ENCODE data around the gene TARBP2.

TARBP2 gene

DNA sequence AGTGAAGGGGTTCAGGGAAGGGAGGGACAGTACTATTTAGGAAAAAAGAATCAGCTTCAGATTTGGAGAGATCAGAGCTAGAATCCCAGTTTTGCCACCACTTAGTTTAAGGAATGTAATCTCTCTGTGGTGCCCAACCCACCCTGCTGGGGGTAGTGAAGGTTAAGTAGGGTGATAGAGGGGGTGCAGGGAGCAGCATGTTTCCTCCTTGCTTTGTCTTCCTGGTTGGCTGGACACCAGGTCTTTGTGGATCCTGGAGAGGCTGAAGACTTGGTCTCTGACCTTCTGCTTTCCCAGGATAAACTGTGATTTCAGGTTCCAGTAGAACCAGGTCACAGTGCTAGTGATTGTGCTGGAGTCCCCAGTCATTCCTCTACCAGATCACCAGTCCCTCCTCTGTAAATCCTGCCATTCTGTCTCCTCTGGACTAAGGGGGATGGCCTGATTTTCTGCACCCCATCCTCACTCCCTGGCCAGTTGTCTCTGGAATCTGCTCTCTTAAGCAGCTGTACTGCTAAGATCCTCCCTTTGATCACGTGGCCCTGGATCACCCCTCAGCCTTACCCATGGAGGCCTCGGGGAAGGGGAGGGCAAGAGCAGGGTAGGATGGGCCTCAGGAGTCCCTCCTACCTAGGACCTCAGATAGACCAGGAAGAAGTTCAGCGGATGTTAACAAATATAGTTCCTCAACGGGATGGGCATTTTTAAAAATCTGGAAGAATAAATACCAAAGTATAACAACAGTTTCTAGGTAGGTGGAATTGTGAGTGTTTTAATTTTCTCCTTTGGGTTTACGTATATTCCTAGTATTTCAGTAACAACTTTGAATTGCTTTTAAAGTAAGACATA, 5.0 kb upstream of the TARBP2 start:
- peak; percentile 79 for DNase-seq (ENCODE audit: low read depth)

DNA sequence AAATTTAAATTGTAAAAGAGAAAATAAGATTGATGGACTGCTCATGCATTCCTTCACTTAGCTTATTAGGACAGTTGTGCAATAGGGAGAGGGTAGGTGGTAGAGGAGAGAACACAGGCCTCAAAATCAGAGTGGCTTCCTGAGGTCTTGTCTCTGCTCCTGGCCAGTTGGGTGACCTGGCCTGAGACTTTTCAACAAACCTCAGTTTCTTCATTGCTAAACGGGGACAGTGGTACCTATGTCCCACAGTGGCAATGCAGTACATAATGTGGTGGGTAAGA, 4.4 kb upstream of the TARBP2 start:
- no peak for DNase-seq (ENCODE audit: low read depth)

DNA sequence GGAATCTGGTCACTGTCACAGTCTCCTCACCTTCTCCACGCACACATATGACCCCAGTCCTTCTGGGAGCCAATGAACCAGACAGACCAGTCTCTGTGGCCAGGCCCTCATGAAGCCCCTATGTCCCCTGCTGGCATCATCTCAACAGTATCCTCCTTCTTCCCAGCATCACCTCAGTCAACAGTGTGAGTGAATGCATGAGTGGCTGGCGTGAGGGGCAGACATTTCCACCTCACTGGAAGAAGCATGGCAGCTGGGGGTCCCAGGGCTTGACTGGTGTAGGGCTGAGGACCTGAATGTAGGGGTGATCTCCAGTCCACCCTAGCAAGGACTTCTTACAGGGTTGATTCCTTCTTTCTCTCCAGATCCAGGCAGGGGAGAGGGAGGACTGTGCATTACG, 3.6 kb upstream of the TARBP2 start:
- DNase-seq (ENCODE audit: low read depth): no peak

DNA sequence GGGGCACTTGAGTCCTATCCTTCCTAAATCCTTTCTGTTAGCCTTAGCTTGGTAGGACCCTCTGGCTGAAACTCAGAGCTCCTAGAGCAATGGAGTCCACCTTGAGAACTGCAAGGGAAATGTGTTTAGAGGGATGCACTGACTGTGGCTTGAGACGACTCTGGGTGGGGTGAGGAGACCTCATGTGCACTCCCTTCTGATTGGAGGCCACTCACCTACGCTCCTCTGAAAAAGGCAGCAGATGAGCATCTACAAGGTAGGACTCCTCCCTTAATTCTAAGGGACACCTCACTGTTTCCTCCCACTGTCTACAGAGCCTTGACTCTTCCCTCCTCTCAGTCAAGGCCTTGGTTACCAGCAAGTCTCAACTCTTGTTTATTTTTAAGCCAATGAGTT, 2.9 kb upstream of the TARBP2 start:
- DNase-seq (ENCODE audit: low read depth): no peak

DNA sequence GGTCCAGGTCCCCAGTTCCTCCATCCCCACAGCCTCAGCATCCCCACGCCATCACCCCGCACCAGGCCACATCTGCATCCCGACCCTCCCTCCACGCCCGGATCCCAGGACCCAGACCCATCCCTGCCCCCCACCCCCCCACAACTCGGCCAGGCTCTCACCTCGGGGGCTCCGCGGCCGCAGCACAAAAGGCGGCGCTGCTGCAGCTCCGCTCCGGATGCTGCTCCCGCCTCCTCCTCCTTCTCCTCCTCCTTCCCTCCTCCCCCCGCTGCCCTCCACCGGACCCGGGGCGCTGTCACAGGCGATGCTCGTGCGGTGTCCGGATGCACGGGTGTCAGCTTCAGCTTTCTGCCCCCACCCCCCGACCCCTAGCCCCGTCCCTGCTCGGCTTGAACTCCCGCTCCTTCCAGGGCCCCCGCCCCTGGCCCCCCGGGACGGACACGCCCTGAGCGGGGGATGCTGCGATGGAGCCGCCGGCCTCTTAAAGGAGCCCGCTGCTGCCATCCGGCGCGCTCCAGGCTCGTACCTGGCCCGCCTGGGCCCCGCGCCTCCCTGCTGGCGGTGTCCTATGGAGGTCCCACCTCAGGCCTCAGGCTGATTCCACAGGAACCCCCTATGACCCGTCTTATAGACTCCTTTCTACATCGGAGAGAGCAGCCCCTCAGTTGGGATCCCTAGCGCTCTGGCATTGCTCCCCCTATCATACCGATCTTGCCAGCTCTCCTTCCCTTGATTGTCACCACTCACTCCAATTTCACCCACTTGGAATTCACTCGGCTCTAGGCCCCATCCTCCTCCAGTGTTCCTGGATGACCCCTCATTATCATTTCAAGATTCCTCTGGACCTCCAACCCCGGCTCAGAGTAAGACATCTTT, 1.6 kb upstream of the TARBP2 start, which contains the start of gene MAP3K12:
Gene MAP3K12 (minus strand): TSS at position 193 of the 876 bp plus-strand sequence. CDS start 12,067 bp downstream, outside the sequence.
- DNase-seq (ENCODE audit: low read depth): peak; percentile 76

DNA sequence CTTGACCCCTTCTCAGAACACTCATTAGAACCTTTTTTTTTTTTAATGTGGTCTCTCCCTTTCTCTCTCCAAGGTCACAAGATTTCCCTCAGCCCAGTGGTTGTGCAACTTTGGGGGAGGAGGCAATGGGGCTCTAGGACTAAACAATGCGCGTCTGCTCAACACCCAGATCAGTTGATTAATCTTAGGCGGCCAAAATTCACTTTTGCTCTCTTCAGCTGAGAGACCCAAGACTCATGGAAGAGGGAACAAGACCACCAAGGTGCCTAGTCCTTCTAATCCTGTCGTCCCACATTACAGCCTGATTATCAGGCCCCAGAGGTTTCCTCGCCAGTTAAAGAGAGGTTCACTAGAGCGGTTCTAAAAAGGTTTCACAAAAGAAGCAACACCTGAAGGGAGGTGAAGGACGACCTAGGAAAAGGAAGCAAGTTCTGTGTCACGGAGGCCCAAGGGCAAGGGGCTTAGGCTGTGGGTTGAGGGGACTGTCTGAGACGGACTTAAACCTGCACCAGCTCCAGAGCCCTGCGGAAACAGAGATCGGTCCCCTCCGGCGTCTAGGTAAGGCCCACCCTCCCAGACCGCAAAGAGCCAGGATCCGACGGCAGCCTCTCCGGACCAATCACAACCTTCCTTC, 824 bp upstream of the TARBP2 start:
- peak; percentile 90 for DNase-seq (ENCODE audit: low read depth)

DNA sequence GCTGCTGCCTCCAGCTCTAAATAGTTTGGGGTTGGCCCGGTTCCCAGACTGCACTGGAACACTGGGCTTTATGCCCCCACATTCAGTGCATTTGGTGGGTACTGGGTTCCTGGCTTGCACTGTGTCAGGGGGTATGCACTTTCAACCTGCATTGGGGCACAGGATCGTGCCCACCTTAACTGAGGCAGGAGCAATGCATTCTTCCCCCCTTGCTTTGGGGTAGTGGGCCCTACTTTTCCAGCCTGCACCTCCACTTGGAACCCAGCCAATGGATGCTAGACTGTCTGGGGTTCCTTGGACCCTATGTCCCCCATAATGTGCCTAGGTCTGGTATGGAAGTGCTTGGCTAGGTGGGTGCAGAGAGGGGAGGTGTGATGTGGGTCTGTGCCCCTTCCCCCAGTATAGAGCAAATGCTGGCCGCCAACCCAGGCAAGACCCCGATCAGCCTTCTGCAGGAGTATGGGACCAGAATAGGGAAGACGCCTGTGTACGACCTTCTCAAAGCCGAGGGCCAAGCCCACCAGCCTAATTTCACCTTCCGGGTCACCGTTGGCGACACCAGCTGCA, 615 bp downstream of the TARBP2 start:
- DNase-seq (ENCODE audit: low read depth): no peak

DNA sequence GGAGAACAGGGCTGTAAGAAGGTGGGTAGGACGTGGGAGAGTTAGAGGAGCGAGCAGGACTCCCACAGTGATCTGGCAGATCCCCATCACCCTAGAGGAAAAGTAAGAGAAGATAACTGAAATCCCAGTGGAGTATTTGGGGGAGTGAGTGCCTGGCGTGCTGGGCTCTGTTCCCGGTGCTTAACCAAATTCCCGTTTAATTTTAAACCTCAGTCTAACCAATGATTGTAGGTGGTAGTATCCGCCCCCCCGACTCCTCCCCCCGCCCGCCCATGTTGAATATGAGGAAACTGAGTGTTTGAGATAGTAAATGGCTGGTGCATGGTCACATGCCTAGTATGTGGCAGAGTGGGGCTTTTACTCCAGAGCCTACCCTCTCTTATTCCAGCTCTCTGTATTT, 1.2 kb downstream of the TARBP2 start:
- no peak for DNase-seq (ENCODE audit: low read depth)

DNA sequence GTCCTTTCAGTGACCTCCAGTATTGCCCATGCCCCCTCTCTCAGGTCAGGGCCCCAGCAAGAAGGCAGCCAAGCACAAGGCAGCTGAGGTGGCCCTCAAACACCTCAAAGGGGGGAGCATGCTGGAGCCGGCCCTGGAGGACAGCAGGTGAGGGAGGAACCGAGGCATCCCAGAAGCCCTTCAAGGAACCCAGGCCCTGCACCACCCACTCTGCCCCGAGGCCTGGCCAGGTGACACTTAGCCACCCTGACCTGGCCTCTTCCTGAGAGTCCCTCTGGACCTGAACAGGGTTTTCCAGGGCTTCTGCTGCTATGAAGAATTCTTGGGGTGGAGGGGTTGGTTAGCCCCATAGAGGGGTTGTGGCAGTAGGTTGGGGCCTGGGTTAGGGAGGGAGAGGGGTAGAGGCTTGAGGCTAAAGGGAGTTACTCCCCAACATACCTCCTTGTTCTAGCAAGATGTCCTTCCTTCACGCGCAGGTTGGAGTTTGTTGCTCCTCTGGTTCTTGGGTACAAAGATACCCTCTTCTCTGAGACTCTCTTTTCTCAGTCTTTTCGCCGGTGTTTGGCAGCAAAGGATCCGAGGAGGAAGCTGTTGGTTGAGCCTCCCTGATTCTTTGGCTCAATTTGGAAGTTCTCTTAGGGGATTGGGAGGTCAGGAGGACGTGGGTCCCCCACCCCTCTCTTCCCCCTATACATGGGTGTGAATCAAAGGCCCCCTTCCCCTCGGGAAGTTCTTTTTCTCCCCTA, 2.1 kb downstream of the TARBP2 start:
- DNase-seq (ENCODE audit: low read depth): no peak

DNA sequence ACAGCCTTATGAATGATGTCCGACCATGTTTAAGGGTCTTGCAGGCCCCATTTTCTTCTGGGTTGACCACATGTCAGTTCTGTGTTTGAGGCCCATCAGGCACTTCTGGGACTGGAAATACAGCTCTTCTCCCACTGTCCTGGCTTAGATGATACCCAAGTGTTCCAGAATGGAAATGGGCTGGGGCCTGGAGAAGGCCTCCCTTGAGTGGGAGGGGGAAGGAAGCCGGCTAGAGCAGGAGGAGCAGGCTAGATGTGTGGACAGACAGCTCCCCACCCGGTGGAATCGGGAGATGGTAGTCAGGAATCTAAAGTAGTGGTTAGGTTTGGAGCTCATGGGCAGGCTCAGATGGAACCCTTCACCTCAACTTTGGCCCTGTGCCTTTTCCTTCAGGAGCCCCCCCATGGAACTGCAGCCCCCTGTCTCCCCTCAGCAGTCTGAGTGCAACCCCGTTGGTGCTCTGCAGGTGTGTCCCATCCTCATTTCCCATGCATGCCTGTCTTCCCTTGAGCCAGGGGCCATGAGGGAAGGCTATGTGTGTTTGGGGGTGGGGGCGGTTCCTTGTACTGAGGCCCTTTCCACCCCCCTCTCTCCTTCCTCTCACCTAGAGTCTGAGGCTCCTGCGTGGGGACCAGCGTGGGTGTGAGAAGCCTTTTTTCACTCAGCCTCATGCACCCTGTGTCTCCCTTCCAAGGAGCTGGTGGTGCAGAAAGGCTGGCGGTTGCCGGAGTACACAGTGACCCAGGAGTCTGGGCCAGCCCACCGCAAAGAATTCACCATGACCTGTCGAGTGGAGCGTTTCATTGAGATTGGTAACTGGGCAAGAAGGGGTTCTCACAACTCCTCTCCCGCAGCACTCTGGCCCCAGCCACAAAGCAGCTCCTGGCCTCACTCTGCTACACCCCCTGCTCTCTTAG, 3.2 kb downstream of the TARBP2 start:
- no peak for DNase-seq (ENCODE audit: low read depth)

DNA sequence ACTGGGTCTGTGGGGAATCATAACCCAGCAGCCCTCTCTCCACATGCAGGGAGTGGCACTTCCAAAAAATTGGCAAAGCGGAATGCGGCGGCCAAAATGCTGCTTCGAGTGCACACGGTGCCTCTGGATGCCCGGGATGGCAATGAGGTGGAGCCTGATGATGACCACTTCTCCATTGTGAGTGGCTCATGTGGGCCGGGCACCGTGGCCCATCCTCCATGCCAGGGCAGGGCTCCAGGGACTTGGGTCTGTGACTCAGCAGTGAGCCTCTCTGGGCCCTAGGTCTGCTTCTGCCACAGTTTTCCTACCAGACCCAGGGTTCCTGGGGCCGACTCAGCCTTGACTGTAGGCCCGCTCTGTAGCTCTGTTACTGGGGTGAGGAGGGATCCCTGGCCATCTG, 4.0 kb downstream of the TARBP2 start:
- DNase-seq (ENCODE audit: low read depth): peak; percentile 83

DNA sequence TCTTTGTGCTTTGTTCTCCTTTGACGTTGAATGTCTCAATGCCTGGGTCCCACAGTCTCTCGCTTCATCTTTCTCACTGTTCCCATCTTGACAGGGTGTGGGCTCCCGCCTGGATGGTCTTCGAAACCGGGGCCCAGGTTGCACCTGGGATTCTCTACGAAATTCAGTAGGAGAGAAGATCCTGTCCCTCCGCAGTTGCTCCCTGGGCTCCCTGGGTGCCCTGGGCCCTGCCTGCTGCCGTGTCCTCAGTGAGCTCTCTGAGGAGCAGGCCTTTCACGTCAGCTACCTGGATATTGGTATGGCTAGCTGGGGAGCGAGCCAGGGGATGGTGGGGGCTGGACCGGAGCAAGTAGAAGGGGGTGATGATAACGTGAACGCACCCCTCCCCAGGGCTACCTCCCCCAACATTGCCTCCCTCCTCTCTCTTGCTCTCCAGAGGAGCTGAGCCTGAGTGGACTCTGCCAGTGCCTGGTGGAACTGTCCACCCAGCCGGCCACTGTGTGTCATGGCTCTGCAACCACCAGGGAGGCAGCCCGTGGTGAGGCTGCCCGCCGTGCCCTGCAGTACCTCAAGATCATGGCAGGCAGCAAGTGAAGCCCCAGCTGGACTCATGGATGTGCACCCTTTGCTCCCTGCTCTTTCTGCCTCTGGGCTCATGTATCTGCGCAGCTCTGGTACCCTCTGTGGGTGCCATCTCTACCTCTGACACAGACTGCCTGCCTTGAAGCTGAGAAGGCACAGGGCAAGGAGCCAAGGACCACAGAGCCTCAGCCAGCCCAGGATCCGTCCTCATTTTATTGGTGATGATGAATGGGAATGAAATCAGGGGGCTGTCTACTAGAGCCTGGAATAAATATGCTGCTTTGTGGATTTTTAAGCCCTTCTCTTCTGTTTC, 4.7 kb downstream of the TARBP2 start:
- no peak for DNase-seq (ENCODE audit: low read depth)

DNA sequence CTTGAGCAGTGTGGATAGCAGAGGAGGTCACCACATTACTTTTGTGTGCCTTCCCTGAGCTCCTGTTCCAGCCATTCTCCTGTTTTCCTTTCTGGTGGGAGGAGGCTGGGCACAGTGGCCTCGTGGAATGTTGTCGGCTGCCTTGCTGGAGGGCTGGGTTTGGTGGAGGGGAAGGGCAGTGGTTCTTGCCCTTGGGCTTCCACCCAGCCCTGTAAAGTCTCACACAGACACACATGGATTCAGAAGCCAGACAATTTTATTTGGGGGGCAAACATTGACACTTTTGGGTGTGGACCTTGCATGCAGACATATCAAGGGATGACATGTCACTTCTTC, 5.3 kb downstream of the TARBP2 start:
- no peak for DNase-seq (ENCODE audit: low read depth)

DNA sequence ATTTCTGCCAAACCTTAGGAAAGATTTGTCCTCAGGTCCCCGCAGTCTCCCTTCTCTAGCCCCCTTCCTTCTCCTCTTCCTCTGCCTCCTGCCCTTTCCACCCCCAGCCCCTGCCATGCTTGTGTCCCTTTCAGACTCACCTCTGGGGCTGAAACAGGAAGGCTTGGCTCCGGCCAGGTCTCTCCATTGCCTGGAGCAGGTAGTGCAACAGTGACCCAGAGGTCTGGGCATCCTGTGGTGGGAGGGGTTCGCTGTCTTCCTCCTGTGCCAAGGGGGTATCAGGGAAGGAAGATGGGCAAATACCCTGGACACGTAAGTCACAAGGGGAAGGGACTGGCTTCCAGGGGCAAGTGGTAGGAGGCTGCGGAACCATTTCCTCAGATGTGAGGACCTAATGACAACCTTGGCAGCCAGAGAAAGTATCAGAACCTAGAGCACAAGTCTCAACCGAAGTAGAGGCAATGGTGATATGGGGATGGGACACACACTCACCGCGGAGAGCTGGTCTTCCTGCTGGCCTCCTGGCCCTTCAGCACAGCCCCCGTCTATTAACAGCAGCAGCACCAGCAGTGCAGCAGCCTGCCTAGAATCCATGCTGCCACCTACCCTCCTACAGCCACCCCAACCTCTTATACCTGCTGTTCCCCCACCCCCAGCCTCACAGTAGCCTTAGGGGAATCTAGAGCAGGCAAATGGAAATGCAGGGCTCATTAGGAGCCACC, 6.0 kb downstream of the TARBP2 start, which contains the start of gene NPFF:
Gene NPFF (minus strand): TSS at position 604 of the 722 bp plus-strand sequence. CDS start 10 bp downstream, at position 594.
- no peak for DNase-seq (ENCODE audit: low read depth)

DNA sequence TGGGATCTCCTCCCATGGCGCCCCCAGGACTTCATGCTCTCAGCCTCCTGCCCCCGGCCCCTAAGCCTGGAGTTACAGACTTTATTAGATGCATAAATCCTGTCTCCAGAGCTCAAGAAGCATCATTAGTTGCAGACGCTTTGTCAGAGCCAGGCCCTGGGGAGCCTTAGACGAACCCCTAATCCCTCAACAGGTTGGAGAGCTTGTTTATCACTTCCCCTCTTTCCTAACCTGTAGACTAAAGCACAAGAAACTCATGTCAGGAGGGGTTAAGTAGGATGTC, 6.5 kb downstream of the TARBP2 start:
- no peak for DNase-seq (ENCODE audit: low read depth)

DNA sequence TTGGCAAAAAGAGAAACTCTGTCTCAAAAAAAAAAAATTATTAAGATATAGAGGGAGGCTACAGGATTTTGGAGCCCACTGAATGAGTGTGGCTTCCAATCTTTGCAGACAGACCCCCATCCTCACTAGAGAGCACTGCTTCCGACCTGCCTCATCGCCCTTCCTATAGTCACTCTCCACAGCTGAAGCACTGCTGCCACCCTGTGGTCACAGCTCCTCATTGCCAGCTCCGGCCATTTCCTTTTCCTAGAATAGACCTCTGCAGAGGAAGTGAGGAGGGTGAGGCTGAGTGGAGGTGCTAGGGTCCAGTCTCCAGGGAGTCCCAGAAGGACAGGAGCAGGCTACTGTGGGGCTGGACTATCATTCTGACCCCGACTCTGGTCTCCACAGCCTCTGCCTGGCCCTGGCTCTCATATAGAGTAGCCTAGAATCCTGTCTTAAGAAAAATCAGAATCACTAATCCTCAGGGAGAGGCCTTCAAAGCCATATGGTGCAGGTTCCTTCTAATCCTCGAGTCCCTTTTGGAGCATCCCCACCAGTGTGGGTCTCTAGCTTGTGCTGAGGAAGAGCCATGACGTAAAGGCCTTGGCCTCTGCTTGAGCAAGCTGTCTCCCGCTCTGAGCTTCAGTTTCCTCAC, 7.6 kb downstream of the TARBP2 start:
- peak; percentile 58 for DNase-seq (ENCODE audit: low read depth)

DNA sequence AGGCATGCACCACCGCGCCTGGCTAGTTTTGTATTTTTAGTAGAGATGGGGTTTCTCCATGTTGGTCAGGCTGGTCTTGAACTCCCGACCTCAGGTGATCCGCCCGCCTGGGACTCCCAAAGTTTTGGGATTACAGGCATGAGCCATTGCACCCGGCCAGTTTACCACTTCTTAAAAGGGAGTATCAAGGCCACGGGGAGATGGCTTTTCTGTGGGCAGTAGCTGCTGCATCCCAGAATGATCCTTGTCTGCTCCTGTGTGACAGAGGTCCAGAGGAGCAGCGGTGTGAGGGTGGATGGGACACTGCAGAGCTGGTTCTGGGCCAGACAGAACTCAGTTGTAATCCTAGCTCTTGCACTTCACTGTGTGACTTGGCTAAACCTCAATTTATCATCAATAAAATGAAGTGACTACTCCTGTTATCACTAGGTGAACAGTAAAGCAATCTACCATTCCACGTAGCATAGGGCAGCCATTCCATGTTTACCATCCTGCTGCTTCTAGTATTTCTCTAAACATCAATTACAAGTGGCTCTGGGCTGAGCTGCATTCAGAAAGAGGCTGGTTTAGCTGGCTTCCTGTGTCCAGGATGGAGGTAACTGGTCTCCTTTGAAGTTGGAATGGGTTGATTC, 9.2 kb downstream of the TARBP2 start:
- no peak for DNase-seq (ENCODE audit: low read depth)

DNA sequence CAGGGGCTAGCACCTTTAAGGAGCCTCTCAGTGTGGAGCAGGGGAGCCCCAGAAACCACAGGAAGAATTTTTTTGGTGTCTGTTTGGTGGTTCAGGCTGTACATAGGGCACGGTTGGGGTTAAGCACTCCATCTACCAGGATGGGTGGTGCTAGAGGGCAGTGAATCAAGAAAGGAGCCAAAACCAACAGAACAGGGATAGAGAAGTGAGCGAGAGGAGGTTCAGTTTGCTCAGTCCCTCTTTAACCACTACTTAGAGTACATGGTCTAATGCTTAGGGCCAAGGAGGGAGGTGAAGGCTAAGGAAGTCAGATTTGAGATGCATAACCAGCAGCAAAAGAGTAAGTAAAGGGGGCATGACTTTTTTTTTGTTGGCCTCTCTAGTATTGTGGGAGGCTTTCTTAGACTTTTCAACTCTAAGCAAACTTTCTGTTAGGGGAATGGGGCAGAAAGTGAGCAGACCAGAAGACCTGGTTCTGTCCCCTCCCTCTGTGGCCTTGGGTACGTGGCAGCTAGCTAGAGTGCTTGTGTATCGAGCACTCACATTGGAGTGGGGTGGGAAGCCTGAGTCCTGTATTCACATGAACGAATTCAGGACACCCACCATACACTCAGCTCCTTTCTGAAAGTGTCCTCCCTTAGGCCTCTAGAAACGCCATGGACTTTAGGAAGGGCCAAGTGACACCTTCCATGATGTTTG, 12.8 kb downstream of the TARBP2 start:
- DNase-seq (ENCODE audit: low read depth): no peak
